GM10266 (cell line): ENCODE measurements around the gene LMTK2.

Experiments
- DNase-seq: peaks from one replicate; pipeline ENCODE4 v3.0.0; 2012; ENCODE audit errors: extremely low spot score
- TF ChIP-seq, protein P1 (sequence below): IDR thresholded peaks from 2 replicates; pipeline ENCODE4 v1.5.1; 2012; ENCODE audit warnings: mild to moderate bottlenecking, low read depth; ENCODE audit not compliant: control insufficient read depth, insufficient read depth; ENCODE audit errors: missing control alignments

LMTK2 gene

DNA sequence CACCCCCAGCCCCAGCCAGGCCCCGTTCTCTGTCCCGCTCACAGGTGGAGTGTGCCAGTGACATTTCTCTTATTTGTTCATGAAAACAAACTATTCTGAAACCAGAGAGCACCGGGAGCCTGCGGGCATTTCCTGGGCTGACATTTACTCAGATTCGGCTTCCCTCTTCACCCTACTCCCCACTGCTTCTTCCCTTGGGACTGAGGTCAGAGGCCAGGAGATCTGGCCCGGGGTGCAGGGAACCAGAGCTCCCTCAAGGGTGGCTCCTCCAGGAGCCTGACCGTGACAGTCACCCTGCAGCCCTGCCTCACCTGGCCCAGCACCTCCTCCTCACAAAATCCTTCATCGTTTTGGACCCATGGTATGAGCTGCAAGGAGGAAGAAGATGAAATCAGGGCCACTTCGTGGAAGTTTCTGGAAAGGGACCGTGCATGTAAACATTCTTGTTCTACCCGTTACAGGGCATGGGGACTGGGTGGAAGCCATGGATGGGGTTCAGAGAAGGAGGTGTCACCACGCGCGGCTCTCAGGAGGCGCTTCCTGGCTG is 116.8 kb downstream of the LMTK2 start:
- DNase-seq: no peak
- TF ChIP-seq, protein P1, sequence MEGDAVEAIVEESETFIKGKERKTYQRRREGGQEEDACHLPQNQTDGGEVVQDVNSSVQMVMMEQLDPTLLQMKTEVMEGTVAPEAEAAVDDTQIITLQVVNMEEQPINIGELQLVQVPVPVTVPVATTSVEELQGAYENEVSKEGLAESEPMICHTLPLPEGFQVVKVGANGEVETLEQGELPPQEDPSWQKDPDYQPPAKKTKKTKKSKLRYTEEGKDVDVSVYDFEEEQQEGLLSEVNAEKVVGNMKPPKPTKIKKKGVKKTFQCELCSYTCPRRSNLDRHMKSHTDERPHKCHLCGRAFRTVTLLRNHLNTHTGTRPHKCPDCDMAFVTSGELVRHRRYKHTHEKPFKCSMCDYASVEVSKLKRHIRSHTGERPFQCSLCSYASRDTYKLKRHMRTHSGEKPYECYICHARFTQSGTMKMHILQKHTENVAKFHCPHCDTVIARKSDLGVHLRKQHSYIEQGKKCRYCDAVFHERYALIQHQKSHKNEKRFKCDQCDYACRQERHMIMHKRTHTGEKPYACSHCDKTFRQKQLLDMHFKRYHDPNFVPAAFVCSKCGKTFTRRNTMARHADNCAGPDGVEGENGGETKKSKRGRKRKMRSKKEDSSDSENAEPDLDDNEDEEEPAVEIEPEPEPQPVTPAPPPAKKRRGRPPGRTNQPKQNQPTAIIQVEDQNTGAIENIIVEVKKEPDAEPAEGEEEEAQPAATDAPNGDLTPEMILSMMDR: no peak

DNA sequence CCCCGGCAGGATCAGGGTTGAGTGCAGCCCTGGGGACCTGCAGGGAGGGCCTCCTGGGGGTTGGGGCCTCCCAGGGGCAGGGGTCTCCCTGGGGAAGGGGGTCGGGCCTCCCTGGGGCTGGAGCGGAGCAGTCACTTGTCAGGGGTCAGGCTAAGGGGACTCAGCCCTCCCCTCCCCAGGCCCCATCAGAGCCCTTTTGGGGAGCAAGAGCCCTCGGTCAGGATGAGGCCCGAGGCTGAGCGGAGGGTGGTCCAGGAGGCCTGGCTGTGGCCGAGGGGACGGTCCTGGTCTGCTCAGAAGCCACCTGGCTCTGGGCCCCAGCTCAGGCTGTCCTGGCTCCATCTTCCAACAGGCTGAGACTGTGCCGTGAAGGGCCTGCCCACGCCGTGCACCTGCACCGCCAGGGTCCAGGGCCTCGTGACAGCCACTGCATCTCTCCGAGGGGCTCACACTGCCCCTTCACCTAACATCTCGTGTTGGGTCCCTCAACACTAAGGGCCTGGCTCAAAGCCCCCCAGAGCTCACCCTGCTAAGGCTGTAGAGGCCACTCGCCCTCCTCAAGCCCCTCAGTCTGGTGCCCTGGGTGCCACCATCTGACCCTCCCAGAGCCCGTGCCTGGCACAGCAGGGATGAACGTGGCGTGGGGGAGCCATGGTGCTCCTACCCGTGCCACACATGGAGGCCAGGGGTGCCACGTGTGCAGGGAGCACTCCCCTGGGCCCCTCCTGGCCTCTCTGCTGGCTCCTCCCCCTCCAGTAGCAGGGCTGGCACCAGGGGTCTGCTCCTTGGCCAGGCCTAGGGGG is 117.4 kb downstream of the LMTK2 start:
- DNase-seq: no peak
- TF ChIP-seq, protein P1: no peak

DNA sequence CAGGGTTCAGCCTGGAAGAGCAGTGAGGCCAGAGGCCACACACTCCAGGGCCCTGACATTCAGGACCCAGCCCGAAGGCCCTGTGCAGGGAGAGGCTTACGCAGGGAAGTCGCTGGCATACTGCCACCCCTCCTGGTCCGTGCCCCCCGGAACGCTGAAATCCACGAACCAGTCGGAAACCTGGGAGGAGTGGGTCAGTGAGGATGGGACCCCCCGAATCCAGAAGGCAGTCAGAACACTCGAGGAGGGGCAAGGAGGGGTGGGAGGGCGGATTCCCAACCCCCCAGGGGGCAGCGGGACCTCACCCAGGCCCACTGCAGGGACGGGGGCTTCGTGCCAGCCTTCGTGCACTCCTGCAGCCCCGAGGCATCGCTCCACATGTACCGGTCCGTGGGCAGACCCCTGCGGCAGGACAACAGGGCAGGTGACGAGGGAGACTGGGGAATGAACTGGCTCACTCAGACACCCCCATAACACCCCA is 118.1 kb downstream of the LMTK2 start:
- TF ChIP-seq, protein P1: no peak

DNA sequence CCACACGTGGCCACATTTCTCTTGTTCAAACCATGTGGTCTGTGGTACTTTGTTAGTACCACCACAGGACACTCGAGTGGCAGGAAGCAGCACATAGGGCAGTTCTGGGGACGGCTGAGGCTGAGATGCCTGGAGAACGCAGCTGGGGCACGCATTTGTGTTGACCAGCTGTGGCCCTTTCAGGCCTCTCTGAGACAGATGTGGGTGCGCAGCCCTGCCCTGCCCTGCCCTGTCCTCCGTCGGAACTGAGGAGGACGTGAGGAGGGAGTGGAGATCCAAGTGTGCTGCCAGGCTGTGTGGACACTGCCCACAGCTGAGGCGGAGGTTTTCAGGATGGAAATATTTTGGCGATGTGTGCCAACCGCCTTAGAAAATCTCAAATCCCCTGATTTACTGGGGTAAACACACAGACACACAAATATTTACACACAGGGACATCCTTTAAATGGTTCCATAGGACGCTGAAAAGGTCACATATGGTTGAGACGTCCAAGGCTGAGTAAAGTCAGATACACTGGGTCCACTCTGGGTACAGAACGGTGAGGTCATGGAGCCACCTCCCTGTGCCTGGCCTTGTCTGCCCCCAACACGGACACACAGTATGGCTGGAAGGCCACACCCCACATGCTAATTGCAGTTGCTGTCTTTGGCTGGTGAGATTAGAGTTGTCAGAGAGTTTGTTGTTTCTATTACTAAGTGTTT is 119.4 kb downstream of the LMTK2 start:
- TF ChIP-seq, protein P1: no peak
- no peak for DNase-seq

More for the DNA sequence above, 118.1 kb downstream of the LMTK2 start:
- no peak for DNase-seq

DNA sequence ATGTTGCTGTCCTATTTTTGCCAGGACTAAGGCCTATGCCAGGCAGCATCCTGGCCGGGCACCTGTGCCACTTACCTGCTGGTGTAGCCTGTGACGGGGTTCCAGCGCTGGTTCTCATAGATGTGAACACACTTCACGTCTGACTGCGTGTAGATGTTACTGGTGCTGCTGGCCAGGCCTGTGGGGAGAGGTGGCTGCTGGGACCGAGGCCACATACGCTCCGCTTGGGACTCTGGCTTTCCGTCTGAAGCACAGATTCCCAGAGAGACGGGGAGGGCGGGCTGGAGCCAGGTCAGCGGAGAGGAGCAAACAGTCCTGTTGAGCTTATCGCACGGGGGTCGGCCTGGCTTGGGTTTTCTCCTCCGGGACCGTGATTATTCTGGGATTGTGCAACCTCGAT is 121.3 kb downstream of the LMTK2 start:
- DNase-seq: no peak

DNA sequence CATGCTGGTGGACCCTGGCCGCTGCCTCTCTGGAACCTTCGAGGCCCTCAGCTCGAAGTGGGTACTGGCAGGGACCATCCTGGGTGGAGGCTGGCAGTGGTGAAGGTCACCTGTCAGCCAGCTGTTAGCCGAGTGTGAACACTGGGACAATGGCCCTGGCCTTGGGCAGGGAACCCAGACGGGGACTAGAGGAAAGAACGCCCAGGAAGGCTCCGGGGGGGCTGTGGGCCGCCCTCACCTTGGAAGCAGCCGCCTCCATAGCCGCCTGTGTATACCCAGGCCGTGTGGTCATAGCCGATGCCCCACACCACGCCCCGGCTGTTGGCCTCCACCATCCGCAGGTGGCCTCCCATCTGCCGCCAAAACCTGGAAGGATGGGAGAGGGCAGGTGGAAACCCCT is 122.1 kb downstream of the LMTK2 start:
- no peak for DNase-seq
- TF ChIP-seq, protein P1: no peak

More for the DNA sequence above, 121.3 kb downstream of the LMTK2 start:
- TF ChIP-seq, protein P1: no peak
